Astrocyte (in vitro differentiated cells and primary cell): ENCODE data around the gene CCL11.

ENCODE experiments used
- EZH2 ChIP-seq: IDR thresholded peaks from 2 replicates; pipeline ENCODE4 v1.6.1; 2012; ENCODE audit warnings: mild to moderate bottlenecking, low read length, inconsistent platforms; ENCODE audit not compliant: insufficient read depth
- TF ChIP-seq, protein P1 (sequence below): IDR thresholded peaks from 2 replicates; pipeline ENCODE4 v1.5.1; 2011; ENCODE audit warnings: low read depth, mild to moderate bottlenecking, inconsistent platforms, low read length, moderate library complexity; ENCODE audit not compliant: insufficient read depth

DNA sequence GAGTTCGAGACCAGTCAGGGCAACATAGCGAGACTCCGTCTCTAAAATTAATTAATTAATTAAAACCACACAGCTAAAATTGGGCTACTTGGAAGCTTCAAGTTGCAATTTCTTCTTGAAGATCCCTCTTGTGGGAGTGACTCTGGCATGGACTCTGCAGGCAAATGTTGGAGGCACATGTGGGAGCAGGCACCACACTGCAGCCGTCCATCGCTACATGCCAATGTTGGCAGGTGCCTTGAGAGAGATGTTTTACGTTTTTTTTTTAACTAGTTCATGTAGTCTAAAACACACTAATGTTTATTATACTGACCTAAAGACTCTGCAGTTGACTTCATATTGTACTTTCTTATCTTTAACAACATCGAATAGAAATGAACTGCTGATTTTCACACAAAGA lies 25.7 kb downstream of the CCL11 start:
- no peak for TF ChIP-seq EZH2
- TF ChIP-seq, protein P1, sequence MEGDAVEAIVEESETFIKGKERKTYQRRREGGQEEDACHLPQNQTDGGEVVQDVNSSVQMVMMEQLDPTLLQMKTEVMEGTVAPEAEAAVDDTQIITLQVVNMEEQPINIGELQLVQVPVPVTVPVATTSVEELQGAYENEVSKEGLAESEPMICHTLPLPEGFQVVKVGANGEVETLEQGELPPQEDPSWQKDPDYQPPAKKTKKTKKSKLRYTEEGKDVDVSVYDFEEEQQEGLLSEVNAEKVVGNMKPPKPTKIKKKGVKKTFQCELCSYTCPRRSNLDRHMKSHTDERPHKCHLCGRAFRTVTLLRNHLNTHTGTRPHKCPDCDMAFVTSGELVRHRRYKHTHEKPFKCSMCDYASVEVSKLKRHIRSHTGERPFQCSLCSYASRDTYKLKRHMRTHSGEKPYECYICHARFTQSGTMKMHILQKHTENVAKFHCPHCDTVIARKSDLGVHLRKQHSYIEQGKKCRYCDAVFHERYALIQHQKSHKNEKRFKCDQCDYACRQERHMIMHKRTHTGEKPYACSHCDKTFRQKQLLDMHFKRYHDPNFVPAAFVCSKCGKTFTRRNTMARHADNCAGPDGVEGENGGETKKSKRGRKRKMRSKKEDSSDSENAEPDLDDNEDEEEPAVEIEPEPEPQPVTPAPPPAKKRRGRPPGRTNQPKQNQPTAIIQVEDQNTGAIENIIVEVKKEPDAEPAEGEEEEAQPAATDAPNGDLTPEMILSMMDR: no peak
